GM23338 (cell line): Measurements from ENCODE around the gene S100A13. TPM values are rescaled to one million over a fixed set of nuclear protein-coding genes. Genes with fewer than 3 reads are reported as not detected.

Experiments used
- ATAC-seq: fragments of 200-7000 bp; cut with Tn5 transposase; 3 replicates; pipeline ENCODE4 v1.9.1; 2020
- DNase-seq: peaks from one replicate; pipeline ENCODE4 v3.0.0-alpha.2; 2015; ENCODE audit warnings: low spot score
- H2AFZ ChIP-seq: fragments of 200-600 bp; sonication (generic); 2 replicates; pipeline ENCODE4 v1.8.0; 2016; ENCODE audit warnings: antibody characterized with exemption, mild to moderate bottlenecking, moderate library complexity
- H3F3A ChIP-seq: fragments of 200-600 bp; sonication (generic); replicated peaks from 2 replicates; pipeline ENCODE4 v1.8.0; 2017; ENCODE audit warnings: antibody characterized with exemption, mixed run types, low read depth
- H3K27ac ChIP-seq: fragments of 200-600 bp; sonication (generic); 2 replicates; pipeline ENCODE4 v1.6.1; 2016; ENCODE audit warnings: low read depth
- H3K27me3 ChIP-seq: fragments of 200-600 bp; sonication (generic); 2 replicates; pipeline ENCODE4 v1.8.0; 2016; ENCODE audit warnings: mild to moderate bottlenecking, mixed run types, moderate library complexity; ENCODE audit not compliant: insufficient read depth
- H3K36me3 ChIP-seq: fragments of 200-600 bp; sonication (generic); 2 replicates; pipeline ENCODE4 v1.8.0; 2016; ENCODE audit warnings: mild to moderate bottlenecking; ENCODE audit not compliant: insufficient read depth
- H3K4me1 ChIP-seq: fragments of 200-600 bp; sonication (generic); 2 replicates; pipeline ENCODE4 v1.8.0; 2016; ENCODE audit warnings: mild to moderate bottlenecking, moderate library complexity; ENCODE audit not compliant: insufficient read depth
- H3K4me2 ChIP-seq: fragments of 200-600 bp; sonication (generic); 2 replicates; pipeline ENCODE4 v1.7.1; 2017; ENCODE audit warnings: mixed run types
- H3K4me3 ChIP-seq: fragments of 200-600 bp; sonication (generic); 2 replicates; pipeline ENCODE4 v1.6.1; 2016; ENCODE audit warnings: mixed run types
- H3K79me2 ChIP-seq: fragments of 200-600 bp; sonication (generic); replicated peaks from 2 replicates; pipeline ENCODE4 v1.8.0; 2017; ENCODE audit warnings: mild to moderate bottlenecking; ENCODE audit not compliant: insufficient read depth
- H3K9me2 ChIP-seq: fragments of 200-600 bp; sonication (generic); 2 replicates; pipeline ENCODE4 v1.8.0; 2017; ENCODE audit not compliant: insufficient read depth
- H4K20me1 ChIP-seq: fragments of 200-600 bp; sonication (generic); replicated peaks from 2 replicates; pipeline ENCODE4 v1.8.0; 2017; ENCODE audit warnings: mild to moderate bottlenecking; ENCODE audit not compliant: insufficient read depth
- H3K27ac Mint-ChIP-seq: 2 replicates; pipeline ENCODE4 v1.8.0; 2020; ENCODE audit warnings: inconsistent platforms, mild to moderate bottlenecking, moderate library complexity, mixed read lengths
- H3K27me3 Mint-ChIP-seq: 3 replicates; pipeline ENCODE4 v1.8.0; 2022; ENCODE audit warnings: low read depth, mild to moderate bottlenecking, moderate library complexity, mixed read lengths, inconsistent platforms; ENCODE audit not compliant: insufficient read depth, poor library complexity
- H3K36me3 Mint-ChIP-seq: 3 replicates; pipeline ENCODE4 v1.8.0; 2021; ENCODE audit warnings: low read depth, mild to moderate bottlenecking, inconsistent platforms, moderate library complexity, mixed read lengths
- H3K4me1 Mint-ChIP-seq: 3 replicates; pipeline ENCODE4 v1.8.0; 2020; ENCODE audit warnings: mild to moderate bottlenecking, inconsistent platforms, mixed read lengths
- H3K4me3 Mint-ChIP-seq: 3 replicates; pipeline ENCODE4 v1.8.0; 2021; ENCODE audit warnings: moderate library complexity, mild to moderate bottlenecking, inconsistent platforms, mixed read lengths
- H3K9me3 Mint-ChIP-seq: 3 replicates; pipeline ENCODE4 v1.8.0; 2020; ENCODE audit warnings: moderate library complexity, mild to moderate bottlenecking, inconsistent platforms, mixed read lengths
- CTCF ChIP-seq, 2 experiments: fragments of 200-600 bp in 1 of 2; sonication (generic) in 1 of 2; conservative IDR thresholded peaks; 2 replicates each; pipeline versions ENCODE4 v1.5.1 to v1.6.1; 2016 to 2017; ENCODE audit warnings: antibody characterized with exemption in 2 of 2, low read depth in 2 of 2, mild to moderate bottlenecking in 2 of 2, moderate library complexity in 1 of 2
- ETS1 ChIP-seq: IDR thresholded peaks from 2 replicates; pipeline ENCODE4 v1.6.1; 2016; ENCODE audit warnings: antibody characterized with exemption
- EZH2 ChIP-seq: fragments of 200-600 bp; sonication (generic); IDR thresholded peaks from one replicate; pipeline ENCODE4 v1.8.0; 2017; ENCODE audit warnings: antibody characterized with exemption, mild to moderate bottlenecking, low read depth; ENCODE audit not compliant: unreplicated experiment
- EZH2phosphoT487 ChIP-seq: fragments of 200-600 bp; sonication (generic); IDR thresholded peaks from one replicate; pipeline ENCODE4 v1.8.1; 2018; ENCODE audit warnings: antibody characterized with exemption; ENCODE audit not compliant: unreplicated experiment
- JUNB ChIP-seq: IDR thresholded peaks from one replicate; pipeline ENCODE4 v1.6.1; 2016; ENCODE audit warnings: antibody characterized with exemption; ENCODE audit not compliant: unreplicated experiment
- NANOG ChIP-seq: IDR thresholded peaks from 2 replicates; pipeline ENCODE4 v1.6.1; 2016; ENCODE audit warnings: antibody characterized with exemption, borderline replicate concordance
- POLR2AphosphoS5 ChIP-seq: IDR thresholded peaks from 2 replicates; pipeline ENCODE4 v1.6.1; 2016; ENCODE audit warnings: antibody characterized with exemption, low read depth
- REST ChIP-seq: IDR thresholded peaks from one replicate; pipeline ENCODE4 v1.6.1; 2018; ENCODE audit warnings: antibody characterized with exemption; ENCODE audit not compliant: unreplicated experiment
- ZNF114 ChIP-seq: fragments of 250-450 bp; sonication (Bioruptor Pico); IDR thresholded peaks from 2 replicates; pipeline ENCODE4 v1.5.0; 2020; ENCODE audit warnings: mild to moderate bottlenecking, moderate library complexity
- ZNF331 ChIP-seq: fragments of 250-450 bp; sonication (Bioruptor Pico); IDR thresholded peaks from 2 replicates; pipeline ENCODE4 v1.5.0; 2020; ENCODE audit warnings: low read depth, mild to moderate bottlenecking, moderate library complexity
- ZNF462 ChIP-seq: fragments of 250-450 bp; sonication (Bioruptor Pico); IDR thresholded peaks from 2 replicates; pipeline ENCODE4 v1.5.0; 2020; ENCODE audit warnings: mild to moderate bottlenecking, moderate library complexity
- polyA plus RNA-seq: library from polyadenylated mRNA; unstranded; fragments of >200 nt; fragmentation: Nextera tagmentation; extraction: Ambion mirVana; gene quantifications from 2 replicates; pipeline ENCODE4 v1.2.1, GENCODE V29; 2016
- total RNA-seq: library from RNA; depleted of rRNA; stranded (reverse); fragments of >200 nt; shearing (Covaris generic); gene quantifications from 2 replicates; pipeline ENCODE4 v1.2.3, GENCODE V29; 2014

Gene S100A13
- total and polyA plus RNA-seq, 2 experiments from 2014 or later, result 32.7 to 165 TPM

GRCh38 chr1:153631047-153632022 lies 4.0 kb upstream of the S100A13 start:
- Mint-ChIP-seq H3K4me3 (no peak overlapping the region), H3K36me3 (peaks cover 28% of the 10 kb centered on the region), H3K4me1 (peaks cover 43% of the 10 kb centered on the region), H3K9me3 (no peaks in the 10 kb centered on the region), H3K27ac (no peak overlapping the region), H3K27me3 (peaks cover 20% of the 10 kb centered on the region)
- H3K36me3 ChIP-seq, result peaks cover 6% of the 10 kb centered on the region
- peaks cover 21% of the 10 kb centered on the region for H3K79me2 ChIP-seq
- no peak overlapping the region for H2AFZ ChIP-seq
- H3F3A ChIP-seq, result peaks cover 12% of the 10 kb centered on the region; the same call in 1 of the 2 replicates
- no peak overlapping the region for H3K27ac ChIP-seq
- DNase-seq, result no peak
- no peaks in the 10 kb centered on the region for H3K27me3 ChIP-seq
- H3K4me1 ChIP-seq, result peaks cover 16% of the 10 kb centered on the region; the same call in 1 of the 2 replicates
- H3K9me2 ChIP-seq, result 0 out of 2 replicates have a peak, but pooled peaks cover 2% of the 10 kb centered on the region
- no peak for ATAC-seq
- TF ChIP-seq ZNF331 (no peak), ETS1 (no peak), JUNB (no peak), CTCF (conservative IDR thresholded peaks at IDR 0.05; ENCODE audit: low read depth in 2 of 2) (no peak), ZNF114 (CRISPR knock-in tag) (no peak), POLR2AphosphoS5 (no peak), ZNF462 (CRISPR knock-in tag) (no peak), NANOG (no peak), EZH2phosphoT487 (no peak), REST (no peak), EZH2 (no peak)
- no peak overlapping the region for H3K4me2 ChIP-seq
- H3K4me3 ChIP-seq, result no peak overlapping the region
- peaks cover 5% of the 10 kb centered on the region; the same call in 1 of the 2 replicates for H4K20me1 ChIP-seq
